Peyer's patch (tissue), 4 donors: Measurements from ENCODE around the gene PTPRF. TPM values are rescaled to one million over a fixed set of nuclear protein-coding genes. Genes with fewer than 3 reads are reported as not detected.
"Not testable (repeated sequence)": the region's sequence is repeated elsewhere in the genome, so short reads cannot be mapped to it uniquely, and the experiment has no call there.

Experiments used
- DNase-seq, 3 donors: peaks; one replicate each; pipeline ENCODE4 v3.0.0-alpha.2; 2017 to 2019
- H3K27ac ChIP-seq, 4 donors: fragments of 200-600 bp; sonication (generic); one replicate each; pipeline ENCODE4 v1.5.1; 2016 to 2019
- H3K27me3 ChIP-seq, 2 donors: fragments of 200-600 bp; sonication (generic); one replicate each; pipeline ENCODE4 v1.5.1; 2019
- H3K36me3 ChIP-seq, 3 donors: fragments of 200-600 bp; sonication (generic); one replicate each; pipeline ENCODE4 v1.5.1; 2016 to 2019
- H3K4me1 ChIP-seq, 4 donors: fragments of 200-600 bp; sonication (generic); one replicate each; pipeline ENCODE4 v1.5.1; 2016 to 2019
- H3K4me3 ChIP-seq, 4 donors: fragments of 200-600 bp; sonication (generic); 1 replicate in 3 of 4; 2 replicates in 1 of 4; pipeline ENCODE4 v1.5.1; 2016 to 2019; ENCODE audit warnings: mild to moderate bottlenecking in 1 of 4
- H3K9me3 ChIP-seq, 4 donors: fragments of 200-600 bp; sonication (generic); one replicate each; pipeline ENCODE4 v1.5.1; 2016 to 2019; ENCODE audit warnings: mild to moderate bottlenecking in 1 of 4
- POLR2A ChIP-seq, 2 donors: fragments of 450-650 bp; IDR thresholded peaks; one replicate each; pipeline ENCODE4 v1.5.1; 2017; ENCODE audit warnings: antibody characterized with exemption in 2 of 2, mild to moderate bottlenecking in 2 of 2, moderate library complexity in 2 of 2
- total RNA-seq, 4 donors: library from RNA; depleted of rRNA; stranded (reverse); fragments of >200 nt; gene quantifications; one replicate each; pipeline ENCODE4 v1.1.0, GENCODE V29; 2016
- TF ChIP-seq, protein P1 (sequence below), 6 experiments: fragments of 450-650 bp in 4 of 6; fragments of 200-600 bp in 2 of 6; sonication (generic) in 1 of 6; IDR thresholded peaks; one replicate each; pipeline ENCODE4 v1.5.1; 2017 to 2019; ENCODE audit warnings: antibody characterized with exemption in 6 of 6, mild to moderate bottlenecking in 3 of 6, moderate library complexity in 1 of 6

The PTPRF gene
- total RNA-seq, 4 donors from 2014 or later = 149 to 613 (median 528) TPM

DNA sequence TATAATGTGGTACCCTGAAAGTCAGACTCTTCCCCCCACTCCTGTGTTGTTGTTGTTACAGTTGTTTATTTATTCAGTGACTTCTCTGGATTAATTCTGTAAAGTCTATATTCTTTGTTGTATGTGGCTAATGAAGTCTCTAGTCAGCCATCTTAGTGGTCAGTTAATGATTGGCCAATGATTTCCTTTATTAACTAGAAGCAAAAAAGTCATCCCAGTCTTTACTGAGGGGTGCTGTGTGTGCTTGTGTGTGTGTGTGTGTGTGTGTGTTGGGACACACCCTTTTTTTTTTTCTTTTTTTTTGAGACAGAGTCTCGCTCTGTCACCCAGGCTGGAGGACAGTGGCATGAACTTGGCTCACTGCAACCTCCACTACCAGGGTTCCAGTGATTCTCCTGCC, 39.6 kb upstream of the PTPRF start:
- Histone ChIP-seq H3K36me3 (no peaks in the 10 kb centered on the region), H3K4me1 (no peaks in the 10 kb centered on the region), H3K27ac (no peak overlapping the region), H3K27me3 (no peaks in the 10 kb centered on the region), H3K4me3 (no peak overlapping the region), H3K9me3 (peaks cover 0 to 13% (median 0%) of the 10 kb centered on the region in 4 donors)
- DNase-seq = no peak
- TF ChIP-seq, protein P1, sequence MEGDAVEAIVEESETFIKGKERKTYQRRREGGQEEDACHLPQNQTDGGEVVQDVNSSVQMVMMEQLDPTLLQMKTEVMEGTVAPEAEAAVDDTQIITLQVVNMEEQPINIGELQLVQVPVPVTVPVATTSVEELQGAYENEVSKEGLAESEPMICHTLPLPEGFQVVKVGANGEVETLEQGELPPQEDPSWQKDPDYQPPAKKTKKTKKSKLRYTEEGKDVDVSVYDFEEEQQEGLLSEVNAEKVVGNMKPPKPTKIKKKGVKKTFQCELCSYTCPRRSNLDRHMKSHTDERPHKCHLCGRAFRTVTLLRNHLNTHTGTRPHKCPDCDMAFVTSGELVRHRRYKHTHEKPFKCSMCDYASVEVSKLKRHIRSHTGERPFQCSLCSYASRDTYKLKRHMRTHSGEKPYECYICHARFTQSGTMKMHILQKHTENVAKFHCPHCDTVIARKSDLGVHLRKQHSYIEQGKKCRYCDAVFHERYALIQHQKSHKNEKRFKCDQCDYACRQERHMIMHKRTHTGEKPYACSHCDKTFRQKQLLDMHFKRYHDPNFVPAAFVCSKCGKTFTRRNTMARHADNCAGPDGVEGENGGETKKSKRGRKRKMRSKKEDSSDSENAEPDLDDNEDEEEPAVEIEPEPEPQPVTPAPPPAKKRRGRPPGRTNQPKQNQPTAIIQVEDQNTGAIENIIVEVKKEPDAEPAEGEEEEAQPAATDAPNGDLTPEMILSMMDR (IDR thresholded peaks at IDR 0.05) = no peak
- no peak for TF ChIP-seq POLR2A (IDR thresholded peaks at IDR 0.05)

DNA sequence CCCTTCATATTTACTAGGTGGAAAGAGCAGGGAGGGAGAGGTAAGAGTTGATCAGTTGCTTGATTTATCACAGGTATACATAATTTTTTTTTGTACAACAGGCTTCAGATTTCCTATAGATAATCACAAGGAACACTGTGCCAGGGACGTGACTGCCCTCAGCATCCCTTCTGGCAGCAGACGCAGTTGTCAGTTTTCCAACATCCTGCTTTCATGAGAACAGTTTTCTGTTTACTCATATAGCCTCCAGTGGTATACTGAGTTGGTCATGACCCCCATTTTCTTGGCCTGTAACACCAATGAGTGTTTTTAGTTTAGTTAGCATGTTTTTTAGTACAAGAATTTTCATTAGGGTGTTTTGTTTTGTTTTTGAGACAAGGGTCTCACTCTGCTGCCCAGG, 37.9 kb upstream of the PTPRF start:
- H3K4me1 ChIP-seq = no peaks in the 10 kb centered on the region
- H3K27ac ChIP-seq = no peak overlapping the region
- H3K4me3 ChIP-seq = no peak overlapping the region
- no peak for TF ChIP-seq POLR2A (IDR thresholded peaks at IDR 0.05)
- TF ChIP-seq, protein P1 (IDR thresholded peaks at IDR 0.05) = no peak
- H3K27me3 ChIP-seq = no peaks in the 10 kb centered on the region
- H3K9me3 ChIP-seq = peaks cover 0 to 10% (median 0%) of the 10 kb centered on the region in 4 donors
- H3K36me3 ChIP-seq = no peaks in the 10 kb centered on the region
- DNase-seq = no peak

DNA sequence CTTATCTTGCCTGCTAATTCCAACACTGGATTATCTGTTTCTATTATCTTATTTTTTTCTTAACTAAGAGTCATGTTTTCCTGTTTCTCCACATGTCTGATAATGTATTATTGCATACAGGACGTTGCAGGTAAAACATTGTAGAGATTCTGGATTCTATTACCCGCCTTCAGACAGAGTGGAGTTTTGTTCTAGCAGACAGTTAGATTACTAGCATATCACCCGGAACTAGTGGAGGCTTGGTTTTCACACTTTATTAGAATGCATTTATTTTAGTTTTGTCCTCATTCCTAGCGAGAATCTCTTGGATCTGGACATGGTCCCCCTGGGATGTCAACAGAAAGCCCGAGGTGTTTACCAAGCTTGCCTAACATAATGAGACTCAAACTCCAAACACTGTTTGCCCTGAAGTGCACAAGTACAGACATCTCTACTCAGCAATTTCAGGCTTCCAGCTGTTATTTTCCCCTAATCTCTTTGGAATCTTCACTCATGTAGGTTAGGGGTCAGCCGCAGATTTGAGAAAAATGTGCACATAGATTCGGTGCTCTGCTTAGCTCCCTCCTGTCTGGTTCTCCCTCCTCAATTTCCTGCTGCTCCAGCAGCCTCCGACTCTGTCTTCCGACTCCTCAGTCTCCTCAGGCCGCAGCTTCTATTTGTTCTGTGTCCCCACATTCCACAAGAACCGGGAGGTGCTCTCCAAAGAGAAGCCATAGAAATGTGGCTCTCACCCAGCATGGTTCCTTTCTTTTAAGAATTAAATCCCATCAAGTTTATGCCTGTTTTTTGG, 36.8 kb upstream of the PTPRF start:
- no peak for TF ChIP-seq POLR2A (IDR thresholded peaks at IDR 0.05)
- TF ChIP-seq, protein P1 (IDR thresholded peaks at IDR 0.05) = no peak
- Histone ChIP-seq H3K36me3 (no peaks in the 10 kb centered on the region), H3K27me3 (no peaks in the 10 kb centered on the region), H3K4me3 (no peak overlapping the region), H3K27ac (no peak overlapping the region), H3K9me3 (peaks cover 0 to 10% (median 0%) of the 10 kb centered on the region in 4 donors), H3K4me1 (no peaks in the 10 kb centered on the region)
- no peak for DNase-seq

DNA sequence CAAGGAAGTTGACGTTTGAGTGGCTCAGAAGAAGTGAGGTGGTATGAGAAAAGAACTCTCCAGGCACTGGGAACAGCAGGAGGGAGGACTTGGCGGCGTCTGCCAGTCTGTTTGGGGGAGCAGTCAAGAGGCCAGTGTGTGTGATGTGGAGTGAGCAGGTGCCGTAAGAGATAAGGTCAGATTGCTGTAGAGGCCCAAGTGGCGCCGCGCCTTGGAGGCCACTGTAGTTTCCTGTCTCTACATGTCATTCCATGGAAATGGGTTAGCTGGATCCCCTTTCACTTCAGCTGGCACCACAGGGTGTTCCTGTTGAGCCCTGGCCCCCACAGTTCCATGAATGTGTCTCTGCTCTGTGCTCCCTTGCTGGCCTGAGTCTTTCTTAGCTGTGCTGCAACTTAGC, 35.5 kb upstream of the PTPRF start:
- Histone ChIP-seq H3K4me1 (no peaks in the 10 kb centered on the region), H3K9me3 (peaks cover 0 to 10% (median 0%) of the 10 kb centered on the region in 4 donors), H3K27me3 (no peaks in the 10 kb centered on the region), H3K27ac (no peak overlapping the region), H3K36me3 (no peaks in the 10 kb centered on the region), H3K4me3 (no peak overlapping the region)
- no peak for TF ChIP-seq POLR2A (IDR thresholded peaks at IDR 0.05)
- TF ChIP-seq, protein P1 (IDR thresholded peaks at IDR 0.05) = no peak
- no peak for DNase-seq

DNA sequence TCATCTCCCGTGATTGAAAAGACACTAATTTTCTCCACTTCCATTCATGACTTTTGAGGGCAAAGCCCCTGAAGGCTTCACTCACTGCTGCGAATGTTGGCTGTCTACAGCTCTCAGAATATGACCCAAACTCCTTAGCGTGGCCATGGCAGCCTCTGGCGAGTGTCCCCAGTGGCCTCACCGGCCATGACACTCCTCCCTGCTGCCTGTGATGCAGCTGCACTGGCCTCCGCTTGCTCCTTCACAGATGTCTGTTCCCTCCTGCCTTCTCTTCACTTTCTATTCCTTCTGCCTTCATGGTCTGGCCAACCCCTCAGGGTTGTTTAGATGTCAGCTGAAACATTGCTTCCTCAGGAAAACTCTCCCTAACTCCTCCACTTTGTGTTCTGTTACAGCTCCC, 30.8 kb upstream of the PTPRF start:
- no peak for DNase-seq
- no peaks in the 10 kb centered on the region for H3K36me3 ChIP-seq
- no peaks in the 10 kb centered on the region for H3K9me3 ChIP-seq
- no peaks in the 10 kb centered on the region for H3K27me3 ChIP-seq
- TF ChIP-seq, protein P1 (IDR thresholded peaks at IDR 0.05) = no peak
- no peak for TF ChIP-seq POLR2A (IDR thresholded peaks at IDR 0.05)
- H3K4me1 ChIP-seq = no peaks in the 10 kb centered on the region
- H3K27ac ChIP-seq = no peak overlapping the region
- H3K4me3 ChIP-seq = no peak overlapping the region

DNA sequence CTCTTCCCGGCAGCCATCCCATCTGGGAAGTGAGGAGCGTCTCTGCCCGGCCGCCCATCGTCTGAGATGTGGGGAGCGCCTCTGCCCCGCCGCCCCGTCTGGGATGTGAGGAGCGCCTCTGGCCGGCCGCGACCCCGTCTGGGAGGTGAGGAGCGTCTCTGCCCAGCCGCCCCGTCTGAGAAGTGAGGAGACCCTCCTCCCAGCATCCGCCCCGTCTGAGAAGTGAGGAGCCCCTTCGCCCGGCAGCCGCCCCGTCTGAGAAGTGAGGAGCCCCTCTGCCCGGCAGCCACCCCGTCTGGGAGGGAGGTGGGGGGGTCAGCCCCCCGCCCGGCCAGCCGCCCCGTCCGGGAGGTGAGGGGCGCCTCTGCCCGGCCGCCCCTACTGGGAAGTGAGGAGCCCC, 28.9 kb upstream of the PTPRF start:
- H3K4me1 ChIP-seq, H3K36me3 ChIP-seq, DNase-seq, H3K9me3 ChIP-seq, H3K4me3 ChIP-seq, H3K27me3 ChIP-seq, H3K27ac ChIP-seq: not testable (repeated sequence)
